Measurements from ENCODE around the gene LPP.
"Not testable (repeated sequence)": the region's sequence is repeated elsewhere in the genome, so short reads cannot be mapped to it uniquely, and the experiment has no call there.

The LPP gene

DNA sequence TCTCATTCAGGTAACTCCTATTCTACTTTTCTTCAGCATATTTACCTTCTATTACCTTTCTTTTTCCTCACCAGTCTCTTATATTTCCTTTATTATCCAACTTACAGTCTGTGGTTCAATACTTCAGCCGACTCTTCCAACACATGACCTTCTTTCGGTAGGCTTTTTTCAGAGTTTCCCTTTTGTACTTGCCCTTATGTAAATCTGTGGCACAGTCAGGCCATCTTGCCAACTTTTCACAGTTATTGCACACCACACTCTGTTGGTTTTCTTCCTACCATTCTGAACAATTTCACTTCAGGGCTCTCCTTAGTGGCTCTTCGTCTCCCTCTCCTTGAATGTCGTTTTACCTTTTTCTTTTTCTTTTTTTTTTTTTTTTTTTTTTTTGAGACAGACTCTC lies 427.8 kb downstream of the LPP start:
- DNase-seq (ENCODE audit: low read depth in 2 of 2): no peak

DNA sequence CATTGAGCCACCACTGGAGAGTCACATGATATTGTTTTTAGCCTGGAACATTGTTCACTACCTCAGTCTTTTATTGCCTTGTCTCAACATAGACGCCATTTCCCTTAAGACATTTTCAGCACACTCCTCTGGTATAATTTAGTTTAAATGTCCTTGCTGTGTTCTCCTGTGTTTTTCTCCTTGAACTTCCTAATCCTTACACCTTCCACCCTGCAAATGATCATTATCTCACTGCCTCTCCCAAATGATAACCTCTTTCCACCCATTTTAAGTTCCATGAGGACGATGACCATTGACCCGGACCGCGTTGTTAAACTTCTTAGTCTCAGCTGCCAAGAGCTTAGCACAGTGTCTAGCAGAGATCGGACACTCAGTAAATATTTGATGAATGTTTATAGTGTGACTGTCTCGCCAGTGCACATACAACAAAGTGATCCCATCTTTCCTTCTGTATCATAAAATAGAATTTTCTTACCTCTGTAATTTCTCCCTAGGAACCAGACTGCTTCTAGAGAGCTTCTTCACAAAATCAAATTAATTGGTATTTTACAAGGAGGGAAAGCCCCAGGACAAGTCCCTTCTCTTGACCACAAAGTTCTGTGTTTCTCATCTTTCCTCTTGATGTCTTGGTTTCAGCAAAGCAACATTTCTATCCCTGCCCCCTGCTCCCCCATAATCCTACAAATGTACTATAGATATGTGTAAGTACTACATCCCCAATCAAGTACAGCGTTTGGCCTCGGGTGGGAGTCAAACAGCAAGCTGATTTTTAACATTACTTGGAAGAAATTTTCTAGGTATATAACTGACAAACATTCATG lies 429.6 kb downstream of the LPP start:
- DNase-seq (ENCODE audit: low read depth in 2 of 2): peak; percentile 15 to 20

DNA sequence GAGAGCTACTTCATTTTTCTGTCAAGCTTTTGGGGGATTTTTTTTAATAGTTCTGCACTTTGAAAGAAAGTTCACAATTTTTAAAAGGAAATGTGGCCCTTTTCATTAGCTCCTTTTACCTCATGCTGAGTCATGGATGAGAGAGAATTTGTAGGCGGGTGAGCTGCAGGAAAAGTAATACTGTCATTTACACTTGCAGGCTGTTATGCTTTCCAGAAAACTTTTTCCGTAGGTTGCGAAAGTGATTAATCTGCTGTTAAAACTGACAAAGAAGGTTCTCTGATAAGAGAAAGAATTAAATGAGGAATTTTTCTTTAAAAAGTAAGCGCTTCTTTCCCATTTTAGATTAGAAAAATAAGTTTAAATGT lies 430.2 kb downstream of the LPP start:
- DNase-seq (ENCODE audit: low read depth in 2 of 2): peak in 1 of 2 donors; percentile 2

DNA sequence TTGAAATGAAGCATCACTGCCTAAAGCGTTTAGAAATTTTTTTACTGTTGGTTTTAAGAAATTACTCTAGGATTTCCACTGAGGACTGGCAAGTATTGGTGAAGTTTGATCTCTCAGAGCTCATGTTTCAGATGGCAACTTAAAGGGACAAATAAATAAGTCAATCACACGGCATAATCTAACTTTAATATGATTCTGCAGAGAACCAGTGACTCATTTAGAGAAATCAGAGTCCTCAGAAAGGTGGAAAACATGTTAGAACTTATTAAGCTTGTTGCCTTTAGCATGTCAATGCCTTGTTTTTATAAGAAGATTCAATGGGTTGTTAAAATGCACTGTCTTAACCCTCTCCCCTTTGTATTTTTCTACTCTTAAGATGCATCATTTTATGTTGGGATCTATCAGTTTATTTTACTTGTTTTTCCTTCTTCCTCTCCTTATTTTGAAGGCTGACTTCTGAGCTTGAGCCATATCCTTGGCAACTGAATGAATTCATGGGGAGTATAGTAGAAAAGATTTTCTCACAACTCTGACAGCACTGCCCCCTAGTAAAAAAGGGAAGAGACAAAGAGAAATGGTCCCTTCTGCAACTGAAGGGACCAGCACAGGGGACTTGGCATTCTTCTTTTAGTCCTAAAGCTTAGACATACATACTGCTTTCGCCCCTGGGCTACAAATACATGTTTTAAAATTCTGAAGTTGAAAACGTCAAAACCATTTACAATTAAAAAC lies 431.2 kb downstream of the LPP start:
- DNase-seq (ENCODE audit: low read depth in 2 of 2): no peak

DNA sequence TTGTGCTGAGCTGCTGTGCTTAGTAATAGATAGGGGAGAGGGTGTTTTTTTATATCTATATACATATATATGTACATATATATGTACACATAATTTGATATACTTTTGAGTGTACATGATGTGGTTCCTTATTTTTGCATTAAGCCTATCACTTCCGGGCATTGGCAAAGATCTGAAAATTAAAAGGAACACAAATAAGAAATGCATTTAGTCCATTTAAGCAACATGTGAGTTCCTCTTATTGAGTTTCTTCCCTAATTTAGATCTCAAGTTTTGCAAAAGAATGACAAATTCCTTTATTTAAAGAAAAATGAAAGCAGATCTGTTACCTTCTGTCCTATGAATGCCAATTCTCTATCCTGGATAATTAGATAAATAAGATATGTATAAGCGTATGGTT lies 435.1 kb downstream of the LPP start:
- no peak for DNase-seq (ENCODE audit: low read depth in 2 of 2)

DNA sequence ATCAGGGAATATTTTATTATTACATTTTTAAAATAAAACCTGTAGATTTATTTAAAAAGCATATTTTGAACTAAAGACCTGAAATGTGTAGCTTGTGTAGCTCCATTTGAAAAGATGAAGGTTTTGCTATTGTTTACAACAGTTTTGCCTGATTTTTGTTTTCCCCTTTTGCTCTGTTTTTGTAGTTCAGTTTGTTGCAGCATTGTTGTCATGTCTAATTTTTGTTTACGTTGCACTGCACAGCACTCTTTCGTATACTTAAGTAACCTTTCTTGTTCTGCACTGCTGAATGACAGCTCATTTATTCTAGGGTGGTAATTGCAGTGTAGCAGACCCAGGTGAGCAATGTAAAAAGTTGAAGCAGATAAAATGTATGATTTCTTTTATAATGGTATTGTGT lies 435.8 kb downstream of the LPP start:
- no peak for DNase-seq (ENCODE audit: low read depth in 2 of 2)

DNA sequence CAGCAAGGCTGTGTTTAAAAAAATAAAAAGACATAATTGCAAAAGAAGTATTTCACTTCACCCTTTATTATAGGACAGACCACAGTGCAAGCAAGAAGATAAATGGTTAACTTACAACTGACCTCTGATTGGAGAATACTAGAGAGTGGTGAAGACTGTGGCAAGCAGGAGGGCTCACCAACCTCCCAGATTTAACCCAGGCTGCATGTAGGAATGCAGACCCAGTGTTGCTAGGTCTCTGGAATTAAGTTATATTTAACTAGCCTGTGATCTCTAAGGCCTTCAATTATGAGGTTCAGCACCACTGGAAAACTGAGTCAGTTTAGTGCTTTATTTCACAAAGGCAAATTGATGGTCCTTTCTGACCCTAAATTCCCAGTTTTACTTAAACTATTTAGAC lies 436.6 kb downstream of the LPP start:
- no peak for DNase-seq (ENCODE audit: low read depth in 2 of 2)

DNA sequence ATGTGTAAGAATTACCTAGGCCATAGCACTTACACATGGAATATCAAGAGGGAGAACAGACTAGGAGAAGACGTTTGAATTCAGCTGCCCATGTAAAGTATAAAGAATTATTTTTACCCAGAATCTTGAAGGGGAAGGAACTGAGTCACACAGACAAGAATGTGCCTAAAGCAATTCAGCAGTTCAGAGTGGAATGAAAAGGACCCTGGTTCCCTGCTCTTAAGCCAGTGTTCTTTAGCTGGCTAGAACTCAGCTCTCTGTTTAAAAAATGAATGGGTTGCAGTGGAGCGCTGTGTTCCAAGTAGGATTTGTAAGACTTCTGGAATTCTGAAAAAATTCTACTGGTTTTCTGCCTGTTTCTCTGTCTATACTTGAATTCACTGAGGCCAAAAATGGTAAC lies 440.2 kb downstream of the LPP start:
- no peak for DNase-seq (ENCODE audit: low read depth in 2 of 2)

DNA sequence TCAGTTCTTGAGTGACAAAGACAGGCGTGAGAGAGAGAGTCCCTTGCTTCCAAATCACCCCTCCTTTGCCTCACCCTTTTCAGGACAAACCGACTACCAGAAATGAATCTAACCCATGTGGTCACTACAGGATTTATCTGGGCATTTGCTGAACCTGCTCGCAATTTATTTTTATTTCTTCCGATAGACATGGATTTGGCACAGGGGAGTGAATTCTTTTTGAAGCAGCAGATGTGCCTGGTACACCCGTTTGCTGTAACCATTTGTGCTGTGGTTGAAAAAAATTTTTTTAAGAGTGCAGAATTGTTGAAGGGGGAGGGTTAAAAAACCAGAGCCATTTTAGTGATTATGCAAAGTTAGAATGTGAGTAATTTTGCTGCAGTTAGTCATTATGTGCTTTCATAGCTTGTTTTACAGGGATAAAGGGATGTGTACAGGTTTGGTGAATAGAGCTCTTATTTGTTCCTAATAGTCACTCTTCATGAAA lies 442.0 kb downstream of the LPP start:
- DNase-seq (ENCODE audit: low read depth in 2 of 2): no peak

DNA sequence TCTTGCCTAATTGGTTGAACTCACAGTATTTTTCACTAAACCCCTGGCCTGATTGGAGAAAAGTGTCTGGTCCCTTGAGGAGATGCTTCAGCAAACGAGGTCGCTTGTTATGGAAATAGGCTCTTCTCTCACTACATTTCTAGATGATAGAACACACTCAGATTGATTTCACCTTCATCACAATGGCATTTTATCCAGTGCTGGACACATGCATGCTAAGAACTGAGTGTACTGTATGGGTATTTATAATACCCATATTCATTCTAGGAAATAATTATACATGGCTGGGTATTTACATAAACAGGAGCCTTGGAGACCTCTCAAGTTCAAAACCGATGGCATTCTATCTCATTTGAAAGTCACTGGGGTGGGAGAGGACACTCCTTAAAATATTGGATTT lies 444.9 kb downstream of the LPP start:
- no peak for DNase-seq (ENCODE audit: low read depth in 2 of 2)

DNA sequence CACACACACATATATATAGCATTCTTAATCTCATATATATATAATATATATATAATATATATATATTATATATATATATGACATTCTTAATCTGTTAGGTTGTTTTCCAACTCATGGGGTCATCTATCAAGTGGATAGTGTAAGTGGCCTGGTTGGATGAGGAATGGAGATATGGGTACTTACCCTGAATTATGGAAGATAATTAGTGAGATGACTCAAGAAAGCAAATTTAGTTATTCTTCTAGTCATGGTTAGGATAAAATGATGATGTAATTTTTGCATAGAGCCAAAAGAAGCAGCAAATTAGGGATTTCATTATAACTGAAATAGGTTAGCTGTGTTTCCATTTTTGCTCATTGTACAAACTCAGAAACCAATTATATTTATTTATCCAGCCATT lies 448.2 kb downstream of the LPP start:
- no peak for DNase-seq (ENCODE audit: low read depth in 2 of 2)

DNA sequence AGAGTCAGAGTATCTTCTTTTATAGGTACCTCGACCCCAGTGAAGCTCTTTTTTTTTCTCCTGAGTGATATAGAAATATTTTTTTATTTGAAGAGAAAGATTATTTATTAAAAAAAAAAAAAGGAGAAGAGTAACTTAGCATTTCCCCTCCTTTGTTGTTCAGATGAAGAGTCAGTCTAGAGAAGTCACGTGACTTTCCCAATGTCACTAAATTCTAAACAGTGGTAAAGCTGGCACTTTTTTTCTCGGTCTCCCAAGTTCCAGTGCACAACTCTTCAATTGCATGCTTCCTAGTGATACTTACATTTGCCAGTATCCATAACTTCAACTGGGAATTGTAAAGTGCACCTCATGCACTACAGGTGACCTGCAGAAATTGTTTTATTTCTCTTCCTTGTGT lies 448.7 kb downstream of the LPP start:
- DNase-seq (ENCODE audit: low read depth in 2 of 2): no peak

DNA sequence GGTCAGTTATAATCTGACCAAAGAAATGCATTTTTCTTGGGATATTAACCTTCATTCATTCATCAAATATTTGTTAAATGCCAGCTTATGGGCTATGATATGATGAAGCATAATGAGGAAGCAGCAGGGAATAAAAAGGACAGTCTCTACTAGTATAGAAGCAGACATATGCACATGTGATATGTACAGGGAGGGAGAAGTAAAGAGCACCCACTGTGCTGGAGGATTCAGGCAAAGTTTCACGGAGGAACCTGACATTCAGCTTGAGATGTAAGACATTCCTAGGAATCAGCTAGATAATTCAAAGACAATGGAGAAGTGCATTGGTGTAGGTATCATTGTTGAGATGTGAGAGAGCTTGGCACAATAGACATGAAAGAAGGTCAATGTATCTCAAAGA lies 450.7 kb downstream of the LPP start:
- no peak for DNase-seq (ENCODE audit: low read depth in 2 of 2)

DNA sequence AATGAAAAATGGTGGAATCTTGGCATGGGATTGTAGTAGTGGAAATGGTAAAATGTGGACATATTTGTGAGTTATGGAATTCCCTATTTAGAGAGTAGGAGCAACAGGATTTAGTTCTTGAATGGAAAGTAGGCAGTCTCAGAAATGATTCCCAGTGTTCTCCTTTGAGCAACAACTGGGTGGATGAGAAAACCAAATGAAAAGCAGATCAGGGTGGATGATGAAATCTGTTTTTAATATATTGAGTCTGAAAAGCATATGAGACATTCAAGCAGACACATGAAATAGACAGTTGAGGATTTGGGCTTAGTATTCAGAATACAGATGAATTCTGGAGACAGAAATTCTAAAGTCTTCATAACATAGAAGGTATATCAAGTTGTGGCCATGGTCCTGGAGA lies 451.3 kb downstream of the LPP start:
- DNase-seq (ENCODE audit: low read depth in 2 of 2): no peak

DNA sequence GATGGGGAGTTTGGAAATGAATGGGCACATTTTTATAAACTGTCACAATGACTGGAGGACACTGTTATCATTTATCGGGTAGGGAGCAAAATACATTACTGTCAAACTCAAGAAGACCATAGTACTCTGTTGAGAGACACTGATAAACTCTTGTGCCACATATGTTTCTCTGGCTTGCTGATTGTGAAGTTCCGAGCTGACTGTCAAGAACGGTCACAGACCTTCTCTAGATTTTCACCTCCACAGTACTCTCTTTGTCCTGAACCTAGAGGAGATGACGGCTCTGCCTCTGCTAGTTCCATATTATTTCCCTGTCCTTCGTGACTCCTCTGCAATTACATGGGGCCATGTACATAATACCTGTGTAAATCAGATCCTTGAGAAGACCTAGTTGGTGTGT lies 451.9 kb downstream of the LPP start:
- DNase-seq (ENCODE audit: low read depth in 2 of 2): no peak

DNA sequence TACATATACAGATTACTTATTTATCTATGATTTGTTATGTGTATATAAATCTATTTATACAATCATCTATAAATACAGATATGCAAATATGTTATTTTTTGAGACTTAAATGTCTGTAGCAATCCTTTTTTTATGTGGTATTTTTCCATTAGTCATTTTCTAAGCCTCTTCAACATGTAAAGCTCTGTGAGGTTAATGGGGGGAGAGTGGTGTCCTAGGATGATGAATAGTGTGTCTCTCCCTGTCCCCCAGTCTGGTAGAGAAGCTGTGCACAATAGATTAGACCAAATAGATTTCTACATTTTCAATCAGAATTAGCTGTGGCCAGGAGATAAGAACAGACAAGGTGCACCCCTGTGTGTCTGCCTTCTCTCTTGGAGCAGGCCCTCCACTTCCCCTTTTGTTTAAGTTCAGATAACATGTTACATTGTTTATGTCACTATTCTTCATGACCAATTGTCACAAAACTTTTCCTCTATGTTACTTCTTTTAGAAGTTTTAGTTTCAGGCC lies 453.9 kb downstream of the LPP start:
- no peak for DNase-seq (ENCODE audit: low read depth in 2 of 2)

DNA sequence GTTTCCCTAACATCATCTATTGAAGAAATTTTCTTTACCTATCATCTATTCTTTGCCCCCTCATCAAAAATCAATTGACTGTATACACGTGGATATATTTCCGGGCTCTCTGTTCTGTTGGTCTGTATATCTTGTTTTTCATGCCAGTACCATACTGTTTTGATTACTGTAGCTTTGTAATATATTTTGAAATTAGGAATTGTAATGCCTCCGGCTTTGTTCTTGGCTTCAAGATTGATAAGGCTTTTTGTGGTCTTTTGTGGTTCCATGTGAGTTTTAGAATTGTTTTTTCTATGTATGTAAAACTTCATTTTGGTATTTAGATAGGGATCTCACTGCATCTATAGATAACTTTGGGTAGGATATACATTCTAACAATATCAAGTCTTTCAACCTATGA lies 454.4 kb downstream of the LPP start:
- no peak for DNase-seq (ENCODE audit: low read depth in 2 of 2)

DNA sequence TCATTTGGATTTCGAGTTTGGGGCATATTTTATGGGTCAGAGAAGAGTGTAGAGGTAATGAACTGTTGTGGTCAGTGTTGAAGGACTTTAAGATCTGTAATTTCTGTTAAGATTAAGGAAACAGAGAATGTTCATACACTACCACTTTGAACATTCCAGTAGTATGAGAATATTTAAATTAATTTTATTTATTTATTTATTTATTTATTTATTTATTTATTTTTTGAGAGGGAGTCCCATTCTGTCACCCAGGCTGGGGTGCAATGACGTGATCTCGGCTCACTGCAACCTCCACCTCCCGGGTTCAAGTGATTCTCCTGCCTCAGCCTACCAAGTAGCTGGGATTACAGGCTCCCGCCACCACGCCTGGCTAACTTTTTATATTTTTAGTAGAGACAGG lies 459.8 kb downstream of the LPP start:
- not testable (repeated sequence) for DNase-seq (ENCODE audit: low read depth in 2 of 2)

DNA sequence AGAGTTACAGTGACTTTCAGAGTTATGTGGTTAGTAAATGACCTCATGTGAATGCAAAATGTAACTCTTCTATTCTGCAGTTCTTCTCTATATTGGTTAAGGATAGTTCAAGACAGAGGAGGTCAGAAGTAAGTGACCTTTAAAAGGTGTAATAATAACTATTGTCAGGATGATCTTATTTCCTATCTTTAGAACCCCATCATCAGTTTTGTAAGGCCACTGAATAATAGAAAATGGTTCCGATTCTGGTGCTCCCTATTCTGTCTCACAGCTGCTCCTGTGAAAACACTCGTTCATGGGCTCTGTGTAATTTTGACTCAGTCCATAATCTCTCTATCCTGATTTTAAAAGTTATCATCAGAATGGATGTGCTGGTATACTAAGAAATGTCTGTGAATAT lies 463.3 kb downstream of the LPP start:
- no peak for DNase-seq (ENCODE audit: low read depth in 2 of 2)

DNA sequence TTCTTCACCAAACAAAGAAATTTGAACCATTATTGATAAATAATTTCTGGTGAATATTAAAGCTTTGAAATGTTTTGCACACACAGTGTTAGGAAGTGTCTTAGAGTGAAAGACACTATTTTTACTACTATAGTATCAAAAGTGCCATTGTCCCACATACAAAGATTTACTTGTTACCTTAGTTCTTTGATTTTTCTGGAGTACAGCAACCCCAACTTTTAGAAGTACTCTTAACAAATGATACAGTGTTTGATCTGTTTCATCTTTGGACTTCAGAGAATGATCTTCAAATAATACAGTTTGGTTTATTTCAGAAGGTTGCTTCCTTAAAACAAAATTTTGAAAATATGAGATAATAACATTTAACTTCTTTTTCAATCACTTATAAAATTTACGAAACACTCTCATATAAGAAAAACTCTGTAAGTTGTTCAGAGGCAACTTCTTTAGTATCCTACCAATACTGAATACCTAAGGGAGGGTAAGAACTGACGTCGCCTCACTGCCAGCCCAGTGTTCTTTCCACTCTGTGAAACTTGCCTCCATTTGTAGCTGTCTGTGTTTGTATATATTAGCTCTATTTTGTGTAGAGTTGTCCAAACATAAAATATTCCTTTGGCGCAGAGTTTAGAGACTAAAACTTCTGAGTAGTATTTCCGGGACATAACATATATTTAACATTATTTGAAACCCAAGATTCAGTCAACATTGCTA lies 464.2 kb downstream of the LPP start:
- no peak for DNase-seq (ENCODE audit: low read depth in 2 of 2)

DNA sequence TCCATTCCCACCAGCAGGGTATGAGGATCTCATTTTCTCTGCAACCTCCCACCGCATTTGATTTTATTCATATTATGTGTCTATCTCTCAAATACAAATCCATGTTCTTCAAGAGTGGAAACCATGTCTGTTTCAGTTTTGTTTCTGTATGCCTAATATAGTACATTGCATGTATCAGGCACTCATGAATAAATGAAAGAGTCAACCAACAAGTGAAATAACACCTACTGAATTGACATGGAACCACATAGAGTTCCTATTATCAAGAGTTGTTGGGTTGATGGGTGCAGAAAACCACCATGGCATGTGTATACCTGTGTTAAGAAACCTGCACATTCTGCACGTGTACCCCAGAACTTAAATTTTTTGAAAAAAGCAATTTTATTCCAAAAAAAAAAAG lies 466.8 kb downstream of the LPP start:
- no peak for DNase-seq (ENCODE audit: low read depth in 2 of 2)

DNA sequence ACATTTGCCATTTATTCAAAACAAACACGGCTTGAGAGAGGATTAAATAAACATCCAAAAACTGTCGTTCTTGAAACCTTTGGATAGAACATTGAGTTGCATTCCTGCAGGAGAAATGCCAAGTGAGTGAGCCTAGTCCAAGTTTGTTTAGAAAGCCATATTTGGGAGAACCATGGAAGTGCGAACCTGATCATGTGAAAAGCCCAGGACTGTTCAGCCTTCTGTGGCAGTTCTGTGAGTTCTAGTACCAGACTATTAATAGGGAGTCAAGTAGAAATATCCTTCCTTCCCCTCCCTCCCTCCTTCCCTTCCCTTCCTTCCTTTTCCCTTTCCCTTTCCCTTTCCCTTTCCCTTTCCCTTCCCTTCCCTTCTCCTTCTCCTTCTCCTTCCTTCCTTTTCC lies 470.4 kb downstream of the LPP start:
- no peak for DNase-seq (ENCODE audit: low read depth in 2 of 2)

DNA sequence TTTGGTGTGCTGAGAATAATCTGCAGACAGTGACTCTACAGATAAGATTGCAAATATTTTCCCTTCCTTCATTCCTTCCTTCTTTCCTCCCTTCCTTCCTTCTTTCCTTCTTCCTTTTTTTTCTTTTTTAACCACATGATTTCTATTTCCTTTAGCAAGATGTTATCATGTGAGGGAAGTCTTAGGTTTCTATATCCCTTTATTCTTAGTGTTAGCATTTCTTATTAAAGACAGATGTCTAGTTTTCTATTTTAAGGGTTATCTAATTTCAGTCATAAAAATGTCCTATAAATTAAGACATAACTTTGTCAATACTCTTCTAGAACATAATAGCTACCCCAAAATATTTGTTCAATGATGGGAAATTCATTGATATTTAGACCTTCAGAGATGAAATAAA lies 470.9 kb downstream of the LPP start:
- DNase-seq (ENCODE audit: low read depth in 2 of 2): no peak
